ENCODE measurements around the gene CD79B.

Gene CD79B

DNA sequence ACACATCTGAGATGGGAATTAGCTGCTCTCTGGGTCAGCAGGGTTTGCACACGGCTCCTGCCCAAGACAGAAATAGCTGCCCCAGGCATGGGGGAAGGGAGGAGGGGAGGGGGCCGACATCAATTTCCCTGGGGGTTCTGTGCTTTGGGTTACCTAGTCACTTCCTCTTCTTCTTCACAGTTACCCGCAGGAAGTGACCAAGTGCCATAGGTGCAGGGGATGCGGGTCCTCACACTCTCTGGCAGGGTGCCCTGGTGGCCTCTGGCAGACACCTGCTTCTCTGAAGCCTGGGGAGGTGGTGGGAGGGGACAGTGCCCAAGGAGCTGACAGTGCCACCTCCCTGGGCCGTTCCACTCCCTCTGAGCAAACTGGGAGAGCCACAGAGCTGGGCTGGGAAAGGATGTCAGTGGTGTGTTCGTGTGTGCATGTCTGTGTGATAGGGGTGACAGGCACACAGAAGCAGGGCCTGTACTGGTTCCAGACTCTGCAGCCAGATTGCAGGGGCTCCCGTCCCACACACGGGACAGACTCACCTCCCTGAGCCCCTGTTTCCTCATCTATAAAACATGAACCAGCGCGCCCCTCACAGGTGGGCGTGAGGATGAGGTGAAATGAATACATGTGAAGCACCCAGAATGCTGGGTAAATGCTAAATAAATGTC, 22.4 kb upstream of the CD79B start:
- no peak for DNase-seq

DNA sequence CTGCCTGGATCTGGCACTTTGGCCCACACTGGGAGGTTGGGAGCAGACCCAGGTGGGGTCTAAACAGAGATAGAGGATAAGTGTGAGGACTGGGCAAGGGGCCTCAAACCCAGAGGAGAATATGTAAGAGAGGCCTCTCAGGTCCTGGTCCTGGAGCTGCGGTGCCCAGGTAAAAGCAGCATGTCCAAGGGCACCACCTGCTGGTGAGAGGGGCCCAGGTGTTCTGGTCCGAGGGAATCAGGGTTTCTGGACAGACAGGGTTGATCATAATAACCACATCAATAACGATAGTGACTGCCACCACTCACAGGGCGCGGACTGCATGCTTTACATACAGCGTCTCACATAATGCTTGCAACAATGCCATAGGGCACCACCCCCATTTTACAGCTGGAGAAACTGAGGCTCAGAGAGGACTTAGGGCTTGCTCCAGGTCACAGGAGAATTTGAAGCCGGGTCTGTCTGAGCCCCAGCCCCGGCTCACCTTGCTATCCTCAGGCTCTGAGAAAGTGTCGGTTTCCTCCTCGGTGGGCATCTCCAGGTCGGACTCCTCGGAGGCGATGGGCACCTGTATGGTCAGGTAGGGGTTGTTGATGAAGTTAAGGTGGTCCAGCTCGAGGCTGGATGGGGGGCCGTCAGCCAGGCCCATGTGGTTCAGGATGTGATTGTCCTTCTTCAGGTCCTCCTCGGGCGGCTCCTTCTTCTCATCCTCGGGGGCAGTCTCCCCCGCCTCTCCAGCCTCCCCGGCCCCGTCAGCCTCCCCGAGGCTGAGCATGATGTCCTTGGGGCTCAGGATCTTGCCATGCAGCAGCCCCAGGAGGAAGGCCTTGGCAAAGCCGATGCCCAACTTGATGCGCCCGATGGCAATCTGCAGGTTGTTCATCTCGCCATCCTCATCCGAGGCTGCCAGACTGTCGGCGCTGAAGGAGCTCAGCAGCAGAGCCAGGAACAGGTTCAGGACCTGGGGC, 19.1 kb upstream of the CD79B start:
- DNase-seq = no peak

DNA sequence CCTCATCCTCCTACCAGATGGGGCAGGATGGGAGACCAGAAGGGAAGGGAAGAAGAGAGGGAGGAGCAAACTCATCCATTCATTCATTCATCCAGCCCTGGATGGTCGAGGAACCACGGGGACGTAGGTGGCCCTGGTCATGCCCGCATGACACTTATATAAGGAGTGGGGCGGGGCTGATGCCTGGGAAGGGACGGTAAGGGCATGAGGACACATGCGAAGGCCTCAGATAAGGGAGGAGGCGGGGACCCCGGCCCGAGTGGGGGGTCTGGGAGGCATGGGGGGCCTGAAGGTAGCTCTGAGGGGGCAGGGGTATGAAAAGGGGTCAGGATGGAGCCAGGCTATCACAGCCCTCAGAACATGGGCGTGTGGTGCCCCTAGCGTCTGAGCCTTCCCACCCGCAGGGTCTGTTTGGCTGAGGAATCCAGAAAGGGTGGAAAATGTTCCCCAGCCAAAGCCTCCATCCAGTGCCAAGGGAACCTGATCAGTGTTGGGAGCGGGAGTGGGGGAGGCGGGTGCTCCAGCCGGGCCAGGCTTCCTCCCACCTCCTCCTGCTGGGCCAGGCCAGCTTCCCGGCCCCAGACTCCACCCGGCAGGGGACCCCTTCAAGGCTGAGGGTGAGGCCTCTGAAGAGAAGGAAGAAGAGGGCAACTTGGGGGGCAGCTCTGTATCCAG, 17.6 kb upstream of the CD79B start:
- DNase-seq = no peak

DNA sequence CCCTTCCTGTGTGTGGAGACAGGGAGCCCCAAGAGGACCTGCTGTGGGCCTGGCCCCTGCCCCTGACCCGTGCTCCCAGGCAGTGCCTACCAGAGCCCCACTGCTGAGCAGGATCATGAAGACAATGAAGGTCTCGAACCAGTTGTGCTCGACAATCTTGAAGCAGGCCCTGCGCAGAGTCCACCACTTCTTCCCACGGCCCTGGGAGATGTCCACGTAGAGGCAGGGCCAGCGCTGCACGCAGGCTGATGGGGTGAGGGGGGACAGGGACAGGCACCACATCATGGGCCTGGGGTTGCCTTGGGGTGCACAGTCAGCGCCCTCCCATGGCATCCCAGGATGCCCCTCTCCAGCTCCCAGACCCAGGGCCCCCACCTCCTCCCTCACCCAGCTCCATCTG, 16.4 kb upstream of the CD79B start:
- DNase-seq = no peak

DNA sequence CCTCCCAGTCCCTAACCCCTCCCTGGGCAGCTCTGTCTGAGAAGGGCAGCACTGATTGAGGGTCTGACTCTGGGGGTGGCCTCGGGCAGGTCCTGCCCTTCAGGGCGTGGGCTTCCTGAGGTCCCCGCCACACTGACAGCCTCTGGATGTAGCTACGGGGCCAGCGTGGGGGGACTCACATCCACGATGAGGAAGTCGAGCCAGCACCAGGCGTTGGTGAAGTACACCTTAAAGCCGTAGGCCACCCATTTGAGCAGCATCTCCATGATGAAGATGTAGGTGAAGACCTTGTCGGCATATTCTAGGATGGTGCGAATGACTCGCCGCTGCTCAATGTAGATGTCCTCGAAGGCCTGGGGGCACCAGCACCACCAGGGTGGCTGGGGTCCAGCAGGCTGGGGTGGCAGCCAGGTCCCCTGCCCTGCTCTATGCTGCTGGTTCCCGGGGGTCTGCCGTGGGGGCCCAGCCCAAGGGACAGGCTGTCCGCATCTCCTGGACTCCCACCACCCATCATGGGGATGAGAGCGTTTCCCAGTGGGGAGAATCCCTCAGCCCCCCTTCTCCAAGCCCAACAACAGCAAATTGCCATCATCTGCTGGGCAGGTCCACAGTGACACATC, 15.7 kb upstream of the CD79B start:
- no peak for DNase-seq

DNA sequence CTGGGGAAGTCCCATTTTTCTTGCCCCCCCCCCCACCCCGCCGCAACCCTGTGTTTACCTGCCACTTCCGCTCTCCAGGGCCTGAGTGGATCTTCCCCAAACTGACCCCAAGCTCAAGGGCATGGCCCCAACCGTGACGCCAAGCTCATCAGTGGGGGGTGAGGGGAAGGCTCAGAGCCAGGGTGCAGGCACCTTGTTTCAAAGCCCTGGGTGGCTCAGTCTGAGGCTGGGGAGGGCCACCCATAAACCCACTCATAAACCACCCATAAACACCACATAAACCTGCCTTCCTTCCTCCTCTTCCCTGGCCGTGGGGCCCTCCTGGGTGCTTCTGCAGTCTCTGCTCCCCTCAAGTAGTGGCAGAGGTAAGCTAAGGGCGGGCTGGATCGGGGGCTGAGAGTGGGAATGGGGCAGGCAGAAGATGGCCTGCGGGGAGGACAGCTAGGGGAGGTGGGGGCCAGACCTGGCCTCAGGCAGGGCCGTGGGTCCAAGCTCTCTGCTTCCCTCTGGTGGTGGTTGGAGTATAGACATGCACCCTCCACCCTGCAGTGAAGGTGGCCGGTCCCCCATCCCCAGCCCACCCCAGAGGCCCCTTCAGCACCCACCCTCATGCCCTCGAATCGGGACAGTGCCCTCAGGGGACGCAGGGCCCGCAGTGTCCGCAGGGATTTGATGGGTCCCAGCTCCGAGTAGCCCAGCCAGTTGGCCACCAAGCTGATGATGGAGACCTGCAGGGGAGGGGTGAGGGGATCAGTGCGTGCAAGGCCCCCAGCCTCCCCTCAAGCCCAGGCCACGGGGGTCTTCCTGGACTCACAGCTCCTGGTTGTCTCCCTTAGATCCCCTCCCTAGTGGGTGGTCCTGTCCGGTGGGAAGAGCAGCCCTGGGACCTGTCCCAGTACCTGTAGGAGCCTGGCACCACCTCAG, 14.6 kb upstream of the CD79B start:
- DNase-seq = peak in 13 of 58 donors; percentile 2 to 26 (median 7)

DNA sequence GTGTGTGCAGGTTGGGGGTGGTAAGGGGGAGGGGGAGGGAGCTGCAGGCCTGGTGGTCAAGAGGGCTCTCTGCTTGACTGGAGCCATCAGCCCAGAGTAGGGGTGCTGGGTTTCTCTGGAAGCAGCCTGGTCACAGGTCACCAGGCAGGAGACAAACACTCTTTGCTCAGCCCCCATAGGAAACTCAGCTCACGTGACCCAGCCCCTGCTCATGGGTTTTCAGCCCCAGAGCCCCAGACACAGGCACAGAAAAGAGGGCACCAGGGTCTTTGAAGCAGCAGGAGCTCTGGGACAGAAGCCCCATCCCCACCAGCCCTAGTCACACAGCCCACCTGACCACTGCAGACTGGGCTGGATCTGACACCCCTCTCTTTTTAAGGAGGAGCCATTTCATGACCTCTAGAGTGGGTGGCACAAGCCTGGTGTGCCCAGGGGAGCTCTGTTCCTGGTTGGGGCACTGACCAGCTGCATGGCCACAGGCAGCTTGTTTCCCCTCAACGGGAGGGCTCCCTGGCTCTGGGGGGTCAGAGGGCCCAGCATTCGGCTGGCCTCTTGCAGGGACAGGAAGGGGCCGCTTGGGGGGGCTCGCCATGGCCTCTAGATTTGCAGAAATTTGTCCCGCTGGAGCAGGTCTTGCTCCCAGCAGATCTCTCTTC, 13.8 kb upstream of the CD79B start:
- DNase-seq = no peak

DNA sequence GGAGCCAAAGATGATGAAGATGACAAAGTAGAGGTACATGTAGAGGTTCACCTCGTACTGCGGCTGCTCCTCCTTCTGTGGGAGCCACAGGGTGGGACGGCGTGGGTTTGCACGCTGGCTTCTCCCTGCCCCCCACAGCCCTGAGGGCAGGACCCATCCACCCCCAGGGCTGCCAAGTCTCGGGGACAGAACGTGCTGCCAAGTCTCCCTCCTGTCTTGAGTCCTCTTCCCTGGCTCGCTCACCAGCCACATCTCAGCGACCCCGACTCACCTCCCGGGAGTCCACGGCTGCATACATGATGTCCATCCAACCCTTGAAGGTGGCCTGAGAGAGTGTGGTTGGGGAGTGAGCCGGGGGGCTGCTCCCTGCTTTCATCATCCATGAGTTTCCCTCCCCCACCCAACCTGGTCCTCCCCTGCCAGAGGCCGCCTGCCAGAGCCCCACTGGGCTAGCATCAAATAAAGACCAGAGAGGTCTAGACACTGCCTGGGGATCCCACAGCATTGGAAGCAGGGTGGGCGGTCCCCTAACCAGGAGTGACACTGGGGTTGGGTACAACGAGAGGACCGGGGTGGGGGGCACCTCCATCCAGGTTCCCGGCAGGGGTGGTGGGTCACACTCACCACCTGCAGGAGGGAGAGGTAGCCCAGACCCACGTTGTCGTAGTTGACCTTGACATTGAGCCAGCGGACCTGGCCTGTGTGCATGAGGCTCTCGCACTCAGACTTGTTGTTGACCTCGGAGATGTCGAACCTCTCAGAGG, 12.8 kb upstream of the CD79B start:
- no peak for DNase-seq

DNA sequence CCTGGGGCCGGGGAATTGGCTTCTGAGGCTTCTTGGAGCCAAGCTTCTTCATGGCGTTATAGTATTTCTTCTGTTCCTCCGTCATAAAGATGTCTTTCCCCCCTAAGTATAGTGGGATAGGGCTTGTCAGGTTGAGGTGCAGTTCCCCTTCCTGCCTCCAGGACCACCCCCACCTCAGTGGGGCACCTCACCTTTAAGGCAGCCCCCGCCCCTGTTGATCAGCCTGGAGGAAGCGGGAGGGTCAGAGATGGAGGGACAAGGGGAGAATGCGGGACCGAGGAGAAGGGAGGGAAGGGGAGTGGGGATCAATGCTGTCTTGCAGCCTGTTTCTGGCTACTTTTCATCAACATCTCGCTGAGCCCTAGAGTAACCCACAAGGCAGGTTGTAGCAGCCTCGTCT, 11.6 kb upstream of the CD79B start:
- no peak for DNase-seq

DNA sequence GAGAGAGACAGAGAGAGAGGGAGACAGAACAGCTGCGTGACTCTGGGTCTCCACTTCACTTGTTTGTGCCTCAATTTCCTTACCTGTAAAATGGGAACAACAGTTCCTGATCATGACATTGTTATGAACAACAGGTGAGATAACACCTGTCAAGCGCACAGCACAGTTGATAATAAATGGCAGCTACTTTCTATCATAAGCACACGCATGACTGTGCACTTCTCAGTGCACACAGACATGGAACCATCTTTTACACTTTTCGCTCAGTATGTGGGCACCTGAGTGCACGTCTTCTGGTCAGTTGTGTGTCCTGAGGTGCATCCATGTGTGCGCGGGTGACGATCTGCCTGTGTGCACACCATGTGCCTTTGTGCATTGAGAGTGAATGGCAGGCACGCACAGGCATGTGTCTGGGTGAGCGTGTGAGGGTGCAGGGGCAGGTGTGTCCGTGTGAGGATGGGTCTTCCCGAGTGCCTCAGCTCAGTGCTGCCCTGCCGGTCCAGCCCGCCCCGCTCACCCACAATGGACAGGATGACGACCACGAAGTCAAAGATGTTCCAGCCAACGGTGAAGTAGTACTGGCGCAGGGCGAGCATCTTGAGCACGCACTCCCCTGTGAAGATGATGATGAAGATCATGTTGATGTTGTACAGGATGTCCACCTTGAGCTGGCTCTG, 10.3 kb upstream of the CD79B start:
- no peak for DNase-seq

DNA sequence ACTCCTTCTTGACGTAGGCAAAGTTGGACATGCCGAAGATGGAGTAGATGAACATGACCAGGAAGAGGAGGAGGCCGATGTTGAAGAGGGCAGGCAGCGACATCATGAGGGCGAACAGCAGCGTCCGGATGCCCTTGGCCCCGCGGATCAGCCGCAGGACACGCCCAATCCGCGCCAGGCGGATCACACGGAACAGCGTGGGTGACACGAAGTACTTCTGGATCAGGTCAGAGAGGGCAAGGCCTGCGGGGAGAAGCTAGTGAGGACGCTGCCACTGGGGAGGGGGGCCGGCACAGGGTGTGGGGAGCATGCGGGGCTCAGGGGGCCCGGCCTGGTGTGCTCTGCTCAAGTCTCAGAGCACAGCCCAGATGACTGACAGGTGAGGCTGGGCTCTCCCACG, 9.6 kb upstream of the CD79B start:
- no peak for DNase-seq

DNA sequence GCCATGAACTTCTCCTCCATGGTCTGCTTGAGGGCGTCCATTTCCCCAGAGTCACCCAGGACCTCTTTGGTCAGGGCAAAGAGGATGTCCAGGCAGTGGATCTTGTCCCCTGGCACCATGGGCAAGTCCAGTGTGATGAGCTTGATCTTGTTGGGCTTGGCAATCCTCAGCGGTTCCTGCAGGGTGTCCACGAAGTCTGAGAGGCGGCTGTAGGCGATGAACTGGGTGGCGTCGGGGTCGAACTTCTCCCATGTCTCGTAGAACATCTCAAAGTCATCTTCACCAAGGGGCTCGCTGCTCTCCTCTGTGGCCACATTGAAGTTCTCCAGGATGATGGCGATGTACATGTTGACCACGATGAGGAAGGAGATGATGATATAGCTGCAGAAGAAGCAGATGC, 9.0 kb upstream of the CD79B start:
- DNase-seq = no peak

DNA sequence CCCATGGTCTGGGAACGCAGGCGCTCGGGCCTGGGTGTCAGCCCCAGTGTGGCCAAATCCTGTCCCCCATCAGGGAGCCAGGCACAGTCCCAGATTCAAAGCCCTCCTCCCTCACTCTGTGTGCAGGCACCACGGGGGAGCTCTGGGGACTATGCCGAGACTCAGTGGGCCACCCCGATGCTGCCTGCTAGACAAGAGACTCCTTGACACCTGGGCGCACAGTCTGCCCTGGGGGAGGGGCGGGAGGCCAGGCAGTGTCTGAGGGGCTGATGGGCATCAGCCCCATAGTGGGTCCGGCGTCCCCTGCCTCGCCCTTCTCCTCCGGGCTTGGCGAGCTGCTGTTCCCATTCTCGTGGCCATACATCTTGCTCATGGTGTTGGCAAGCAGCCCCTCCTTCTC, 8.5 kb upstream of the CD79B start:
- DNase-seq = no peak

DNA sequence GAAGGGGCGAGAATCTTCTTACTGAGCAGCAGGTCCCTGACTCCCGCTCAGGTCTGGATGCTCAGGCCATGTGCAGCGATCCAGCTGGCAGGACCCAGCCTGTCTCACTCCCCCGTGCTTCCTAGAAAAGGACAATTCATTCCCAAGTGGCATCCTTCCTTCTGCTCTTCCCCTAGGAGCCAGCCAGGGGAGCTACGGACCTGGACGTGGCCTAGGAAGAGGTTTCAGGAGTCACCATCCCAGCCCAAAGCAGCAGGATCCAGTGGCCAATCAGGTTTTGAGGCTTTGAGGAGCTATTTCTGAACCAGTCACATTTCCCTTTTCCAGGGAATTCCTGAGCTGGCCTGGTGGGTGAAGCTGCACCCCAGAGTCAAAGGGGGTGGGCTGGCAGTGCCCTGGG, 7.8 kb upstream of the CD79B start:
- DNase-seq = no peak

DNA sequence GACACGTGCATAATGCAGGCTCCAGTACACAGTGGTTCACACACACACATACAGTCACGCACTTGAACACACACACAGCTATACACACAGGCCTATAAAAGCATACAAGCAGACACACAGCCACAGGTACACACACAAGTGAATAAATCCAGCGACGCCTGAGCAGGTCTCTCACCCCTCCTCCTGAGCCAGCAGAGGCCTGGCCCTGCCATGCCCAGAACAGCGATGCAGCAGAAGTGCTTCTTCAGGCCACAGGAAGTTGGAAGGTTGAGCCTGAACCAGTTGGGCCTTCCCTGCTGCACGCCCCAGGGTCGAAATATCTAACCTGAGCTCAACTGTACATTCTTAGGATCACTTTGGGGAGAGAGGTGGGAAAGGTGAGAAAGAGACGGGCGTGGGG, 7.3 kb upstream of the CD79B start:
- DNase-seq = no peak

DNA sequence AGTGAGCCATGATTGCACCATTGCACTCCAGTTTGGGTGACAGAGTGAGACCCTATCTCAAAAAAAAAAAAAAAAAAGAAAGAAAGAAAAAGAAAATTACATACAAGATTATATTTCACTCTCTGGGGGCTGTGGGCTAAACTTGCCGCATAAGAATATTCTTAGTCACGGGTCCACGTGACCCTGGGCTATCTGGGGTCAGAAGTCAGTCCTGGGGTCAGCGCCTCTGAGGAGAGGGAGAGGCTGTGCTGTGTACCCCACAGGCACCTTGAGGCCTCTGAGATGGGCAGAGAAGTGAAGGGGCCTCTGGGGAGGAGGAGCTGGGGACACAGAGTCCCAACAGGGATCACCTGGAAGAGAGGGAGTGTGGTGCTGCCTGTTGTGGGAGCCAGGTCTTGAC, 5.8 kb upstream of the CD79B start:
- DNase-seq = no peak

DNA sequence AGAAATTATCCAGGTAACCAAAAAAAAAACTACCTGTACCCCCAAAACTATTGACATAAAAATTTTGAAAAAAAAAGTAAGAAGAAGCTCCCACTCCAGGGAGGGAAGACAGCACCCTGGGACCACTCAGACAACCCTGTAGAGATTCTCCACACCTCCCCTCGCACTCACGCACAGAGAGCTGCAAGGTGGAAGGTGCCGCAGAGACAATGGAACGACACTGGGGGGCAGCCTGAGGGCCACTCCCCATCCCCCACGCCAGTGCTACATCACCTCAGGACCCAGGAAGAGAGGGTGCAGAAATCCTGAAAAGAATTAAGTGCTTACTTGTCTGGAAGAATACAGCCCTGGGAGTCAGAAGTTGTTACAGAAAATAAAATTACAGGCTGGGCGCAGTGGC, 5.2 kb upstream of the CD79B start:
- DNase-seq = no peak

DNA sequence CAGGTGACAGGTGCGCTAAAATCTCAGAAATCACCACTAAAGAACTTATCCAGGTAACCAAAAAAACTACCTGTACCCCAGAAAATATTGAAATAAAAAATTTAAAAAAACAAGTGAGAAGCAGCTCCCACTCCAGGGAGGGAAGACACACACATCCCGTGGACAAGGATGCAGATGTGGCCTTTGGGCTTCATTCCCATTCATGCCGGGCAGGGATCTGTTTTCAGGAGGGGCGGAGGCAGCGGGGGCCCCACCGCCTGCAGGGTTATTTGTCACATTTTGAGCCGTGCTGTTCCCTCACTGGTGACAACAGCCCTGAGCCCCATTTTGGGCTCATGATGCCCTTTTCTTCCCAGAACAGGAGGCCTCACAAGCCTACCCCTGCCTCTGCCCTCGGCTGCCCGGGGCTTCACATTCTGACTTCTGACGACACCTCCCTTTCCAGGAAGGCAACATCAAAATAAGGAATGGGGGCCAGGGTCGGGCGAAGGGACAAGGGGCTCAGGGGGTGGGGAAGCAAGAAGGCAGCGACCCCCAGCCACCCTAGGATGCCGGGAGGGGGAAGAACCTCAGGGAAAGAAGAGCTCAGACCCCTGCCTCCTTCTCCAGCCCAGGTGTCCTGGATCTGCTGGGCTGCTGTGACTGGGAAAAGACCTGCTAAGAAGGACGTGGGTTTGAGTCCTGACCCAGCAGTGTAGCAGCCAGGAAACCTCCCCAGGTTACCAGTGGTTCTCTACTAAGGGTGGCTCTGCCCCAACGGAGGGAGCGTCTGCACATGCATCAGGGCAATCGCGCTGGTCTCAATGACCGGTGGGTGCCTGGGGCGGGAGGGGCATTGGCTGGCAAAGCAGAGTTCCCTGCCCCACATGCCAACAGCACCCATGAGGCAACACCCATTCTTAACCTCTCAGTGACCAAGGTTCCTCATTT, 2.3 kb upstream of the CD79B start:
- no peak for DNase-seq

All from anterior cingulate cortex (tissue), 58 donors.